ENCODE measurements around the gene KDM4C. TPM values are rescaled to one million over a fixed set of nuclear protein-coding genes. Genes with fewer than 3 reads are reported as not detected.

The KDM4C gene
- total RNA-seq, 1 experiment from 2014 or later = 16.8 TPM

DNA sequence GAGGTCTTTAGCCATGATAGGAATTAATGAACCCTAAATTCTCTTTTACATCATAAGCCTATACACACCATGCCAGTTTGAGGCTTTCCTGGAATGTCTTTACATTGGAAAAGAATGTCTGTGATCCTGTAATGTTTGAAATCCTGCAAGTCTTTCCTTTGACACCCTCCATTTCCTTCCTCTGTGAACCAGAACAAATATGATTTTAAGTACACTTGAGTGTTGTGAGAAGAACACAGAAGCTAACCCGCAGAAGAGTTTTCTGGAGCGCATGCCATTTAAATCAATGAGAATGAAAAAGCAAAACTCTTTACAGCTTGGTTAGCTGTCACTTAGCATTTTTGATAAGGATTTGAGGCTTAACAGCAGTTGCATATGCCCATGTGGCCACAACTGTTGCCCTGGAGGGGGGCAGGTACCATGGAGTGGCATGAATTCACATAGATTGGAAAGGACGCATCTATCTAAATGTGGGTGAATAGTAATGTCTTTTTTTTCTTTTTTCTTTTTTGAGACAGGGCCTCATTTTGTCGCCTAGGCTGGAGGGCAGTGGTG lies 372.6 kb downstream of the KDM4C start:
- CTCF ChIA-PET = no interaction called here
- H3K27ac ChIP-seq (ENCODE audit: low read depth, low read length) = no peak overlapping the region
- no peaks in the 10 kb centered on the region for H4K20me1 ChIP-seq (ENCODE audit: insufficient read depth)
- no peaks in the 10 kb centered on the region for H3K27me3 ChIP-seq (ENCODE audit: insufficient read depth, low read length)
- no peaks in the 10 kb centered on the region for H3K4me1 ChIP-seq (ENCODE audit: control insufficient read depth in 1 of 2, insufficient read depth in 2 of 2, low read length in 2 of 2)
- no peak for ATAC-seq
- no peak overlapping the region for H2AFZ ChIP-seq (ENCODE audit: low read depth, low read length, poor library complexity, severe bottlenecking)
- no peaks in the 10 kb centered on the region for H3K79me2 ChIP-seq (ENCODE audit: insufficient read depth, low read length)
- no peak for DNase-seq (ENCODE audit: low read depth, low spot score)
- no peak overlapping the region for H3K4me2 ChIP-seq (ENCODE audit: low read length)
- TF ChIP-seq SP1 (IDR thresholded peaks at IDR 0.05; ENCODE audit: low read depth) (no peak), CTCF (IDR thresholded peaks at IDR 0.05 in 2 of 3, conservative IDR thresholded peaks at IDR 0.05 in 1 of 3; ENCODE audit: borderline replicate concordance in 1 of 3, insufficient read depth in 1 of 3, low read depth in 2 of 3, low read length in 2 of 3) (no peak), ZFX (IDR thresholded peaks at IDR 0.05) (no peak), ELF1 (IDR thresholded peaks at IDR 0.05; ENCODE audit: borderline replicate concordance, low read depth) (no peak), POLR2AphosphoS5 (IDR thresholded peaks at IDR 0.05; ENCODE audit: low read depth, low read length) (no peak), EZH2phosphoT487 (IDR thresholded peaks at IDR 0.05; ENCODE audit: borderline replicate concordance) (no peak), EGR1 (IDR thresholded peaks at IDR 0.05; ENCODE audit: low read depth) (no peak), FOSL1 (IDR thresholded peaks at IDR 0.05; ENCODE audit: low read depth) (no peak), CBX3 (IDR thresholded peaks at IDR 0.05; ENCODE audit: low read depth) (no peak), ZNF274 (IDR thresholded peaks at IDR 0.05; ENCODE audit: low read depth, low read length) (no peak), SRF (IDR thresholded peaks at IDR 0.05; ENCODE audit: low read depth) (no peak), POLR2A (IDR thresholded peaks at IDR 0.05; ENCODE audit: borderline replicate concordance, extremely low read depth, insufficient read depth, insufficient read length) (no peak), ATF3 (IDR thresholded peaks at IDR 0.05) (no peak), TCF7L2 (IDR thresholded peaks at IDR 0.05; ENCODE audit: borderline replicate concordance, extremely low read depth, insufficient read depth, insufficient read length) (no peak)
- intact Hi-C loops (cut with micrococcal nuclease) = no loop called here
- no TSS peak for BruUV-seq (replicated peaks)
- POLR2A ChIA-PET = no interaction called here
- H3K9ac ChIP-seq (ENCODE audit: low read length) = no peak overlapping the region
- H3K9me2 ChIP-seq (ENCODE audit: insufficient read depth) = no peaks in the 10 kb centered on the region
- H3K36me3 ChIP-seq (ENCODE audit: control insufficient read depth in 1 of 2, insufficient read depth in 2 of 2, low read length in 2 of 2) = no peaks in the 10 kb centered on the region
- no peak overlapping the region for H3K4me3 ChIP-seq (replicated peaks in 1 of 2; ENCODE audit: low read depth in 1 of 2, low read length in 2 of 2)
- RAD21 ChIA-PET (ENCODE audit: low non-redundant PET in 1 of 2, low total read pairs in 2 of 2, uncharacterized antibody in 2 of 2, unreplicated experiment in 2 of 2) = no interaction called here
- H3K9me3 ChIP-seq (ENCODE audit: control insufficient read depth in 1 of 2, insufficient read depth in 1 of 2, low read depth in 1 of 2, low read length in 2 of 2) = no peaks in the 10 kb centered on the region
